Stimulated activated naive CD8-positive, alpha-beta T cell treated with anti-CD3 and anti-CD28 coated beads, Interleukin-15, amount 100 ng/mL, for 72 hours (primary cell): ENCODE results near the gene FERMT1.
A peak's percentile ranks its signal among the peaks of the same experiment; 100 is the strongest.

Experiments
- ATAC-seq: fragments of 150-1000 bp; cut with Tn5 transposase; 2 replicates; pipeline ENCODE4 v1.10.0; 2021; ENCODE audit warnings: mild to moderate bottlenecking, moderate library complexity
- DNase-seq, 2 donors: peaks; one replicate each; pipeline ENCODE4 v3.0.0; 2021 to 2022
- H3K27ac Mint-ChIP-seq, 2 donors: one replicate each; pipeline ENCODE4 v1.8.0; 2022; ENCODE audit warnings: mild to moderate bottlenecking in 2 of 2, mixed read lengths in 2 of 2, moderate library complexity in 2 of 2
- H3K27me3 Mint-ChIP-seq: one replicate; pipeline ENCODE4 v1.8.0; 2022; ENCODE audit warnings: mixed read lengths
- H3K4me1 Mint-ChIP-seq: one replicate; pipeline ENCODE4 v1.8.0; 2022; ENCODE audit warnings: mild to moderate bottlenecking, mixed read lengths
- H3K4me3 Mint-ChIP-seq, 2 donors: one replicate each; pipeline ENCODE4 v1.8.0; 2022; ENCODE audit warnings: mild to moderate bottlenecking in 2 of 2, mixed read lengths in 2 of 2, moderate library complexity in 1 of 2
- H3K9me3 Mint-ChIP-seq, 2 donors: one replicate each; pipeline ENCODE4 v1.8.0; 2022; ENCODE audit warnings: mixed read lengths in 2 of 2

Gene FERMT1, protein sequence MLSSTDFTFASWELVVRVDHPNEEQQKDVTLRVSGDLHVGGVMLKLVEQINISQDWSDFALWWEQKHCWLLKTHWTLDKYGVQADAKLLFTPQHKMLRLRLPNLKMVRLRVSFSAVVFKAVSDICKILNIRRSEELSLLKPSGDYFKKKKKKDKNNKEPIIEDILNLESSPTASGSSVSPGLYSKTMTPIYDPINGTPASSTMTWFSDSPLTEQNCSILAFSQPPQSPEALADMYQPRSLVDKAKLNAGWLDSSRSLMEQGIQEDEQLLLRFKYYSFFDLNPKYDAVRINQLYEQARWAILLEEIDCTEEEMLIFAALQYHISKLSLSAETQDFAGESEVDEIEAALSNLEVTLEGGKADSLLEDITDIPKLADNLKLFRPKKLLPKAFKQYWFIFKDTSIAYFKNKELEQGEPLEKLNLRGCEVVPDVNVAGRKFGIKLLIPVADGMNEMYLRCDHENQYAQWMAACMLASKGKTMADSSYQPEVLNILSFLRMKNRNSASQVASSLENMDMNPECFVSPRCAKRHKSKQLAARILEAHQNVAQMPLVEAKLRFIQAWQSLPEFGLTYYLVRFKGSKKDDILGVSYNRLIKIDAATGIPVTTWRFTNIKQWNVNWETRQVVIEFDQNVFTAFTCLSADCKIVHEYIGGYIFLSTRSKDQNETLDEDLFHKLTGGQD

DNA sequence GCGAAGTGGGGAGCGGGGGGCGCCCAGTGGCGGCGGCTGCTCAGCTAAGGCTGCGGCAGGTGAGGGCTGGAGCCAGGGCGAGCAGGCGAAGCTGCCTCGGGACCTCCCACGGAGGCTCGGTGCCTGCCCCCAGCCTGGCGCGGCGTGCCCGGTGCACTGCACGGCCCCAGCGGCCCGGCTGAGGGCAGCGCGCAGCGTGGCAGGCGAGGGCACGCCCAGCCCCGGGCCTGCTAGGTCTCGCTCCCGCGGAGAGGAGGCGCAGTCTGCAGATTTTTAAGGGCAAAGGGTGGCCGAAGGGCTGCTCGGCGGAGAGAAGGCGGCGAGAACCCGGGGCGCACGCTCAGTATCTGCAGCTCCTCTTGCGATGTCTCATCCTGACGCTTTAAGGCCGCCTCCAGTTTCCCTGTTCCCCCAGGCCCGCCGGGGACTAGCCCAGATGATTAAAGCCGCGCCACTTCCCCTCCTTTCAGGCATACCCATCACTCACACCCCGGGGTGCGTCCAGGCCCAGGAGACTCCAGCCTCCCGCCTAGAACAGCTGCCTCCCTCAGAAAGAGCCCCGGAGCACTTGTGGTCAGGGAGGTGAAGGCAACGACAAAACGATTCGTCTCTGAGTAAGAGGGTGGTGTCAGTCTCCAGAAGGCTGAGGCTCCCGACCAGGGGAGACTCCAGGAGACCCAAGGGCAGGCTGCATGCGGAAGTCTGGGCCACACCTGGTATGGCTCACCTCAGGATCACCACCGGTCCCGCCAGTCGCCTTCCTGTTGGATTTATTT lies at the start of gene FERMT1:
Gene FERMT1, minus strand, starts transcription at position 158 of the 776 bp plus-strand sequence. CDS start 3,476 bp downstream, outside the sequence.
- Mint-ChIP-seq H3K4me1 (peaks cover 15% of the 10 kb centered on the region), H3K27ac (no peak within 1 kb of the TSS), H3K9me3 (no peaks in the 10 kb centered on the region), H3K27me3 (peaks cover 63% of the 10 kb centered on the region), H3K4me3 (peak within 1 kb of the TSS; percentile 74 to 80)
- ATAC-seq = peak; percentile 87
- peak; percentile 32 to 34 for DNase-seq

DNA sequence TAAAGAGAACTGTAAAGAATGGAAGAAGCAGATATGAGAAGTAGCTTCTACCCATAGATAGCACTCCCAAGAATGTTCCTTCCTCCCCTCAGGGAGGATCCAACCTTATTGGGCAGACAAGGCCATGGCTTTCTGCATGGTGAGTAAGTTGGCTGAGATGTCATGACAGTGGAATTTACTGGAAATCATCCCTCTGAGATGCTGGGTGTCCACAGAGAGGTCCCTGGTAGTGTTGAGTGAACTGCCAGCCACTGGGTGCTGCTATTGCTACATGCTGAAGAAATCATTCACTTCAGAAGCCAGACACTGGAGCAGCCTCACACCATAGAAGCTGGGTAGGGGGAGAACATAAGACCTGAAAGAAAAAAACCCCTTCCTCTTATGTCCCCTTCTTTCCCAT lies 46.4 kb upstream of the FERMT1 start:
- no peak for ATAC-seq
- no peak for DNase-seq
- Mint-ChIP-seq H3K27ac (no peak overlapping the region), H3K4me3 (no peak overlapping the region), H3K9me3 (peaks cover 0 to 11% of the 10 kb centered on the region in 2 donors), H3K27me3 (no peaks in the 10 kb centered on the region), H3K4me1 (no peaks in the 10 kb centered on the region)

DNA sequence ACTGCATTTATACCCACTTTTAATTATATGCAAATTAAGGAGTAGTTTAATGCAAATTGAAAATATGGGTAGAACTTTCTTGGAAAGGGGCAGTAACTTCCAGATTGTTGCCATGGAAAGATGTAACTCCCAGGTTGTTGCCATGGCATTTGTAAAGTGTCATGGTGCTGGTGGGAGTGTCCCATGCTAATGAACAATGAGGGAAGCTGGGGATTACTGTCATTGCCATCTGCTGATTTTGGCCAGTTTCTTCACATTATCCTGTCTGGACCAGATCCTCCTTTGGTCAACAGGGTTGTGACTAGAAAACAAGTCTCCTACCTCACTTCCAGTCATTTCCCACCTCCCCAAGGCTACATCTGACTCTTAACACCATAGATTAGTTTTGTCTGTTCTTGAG lies 45.4 kb upstream of the FERMT1 start:
- H3K27ac Mint-ChIP-seq = no peak overlapping the region
- H3K27me3 Mint-ChIP-seq = no peaks in the 10 kb centered on the region
- ATAC-seq (no peak), DNase-seq (no peak)
- H3K9me3 Mint-ChIP-seq = peaks cover 0 to 11% of the 10 kb centered on the region in 2 donors
- H3K4me3 Mint-ChIP-seq = no peak overlapping the region
- no peaks in the 10 kb centered on the region for H3K4me1 Mint-ChIP-seq

DNA sequence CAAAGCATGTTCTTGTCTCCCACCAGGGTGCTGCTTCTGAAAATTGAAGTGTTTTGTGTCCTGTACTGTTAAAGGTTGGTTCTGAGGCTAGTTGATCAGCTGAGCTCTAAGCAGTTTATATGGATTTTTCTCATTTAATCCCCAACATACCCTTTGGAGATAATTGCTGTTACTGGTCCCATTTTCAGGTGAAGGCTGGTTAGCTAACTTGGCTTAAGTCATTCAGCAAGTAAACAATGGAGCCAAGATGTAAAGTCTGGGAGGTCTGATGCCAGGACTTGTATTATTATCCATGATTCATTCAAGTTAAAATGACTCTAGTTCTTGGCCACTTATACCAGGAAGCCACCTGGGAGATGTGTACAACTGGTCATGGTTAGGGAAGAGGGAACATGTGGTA lies 42.5 kb upstream of the FERMT1 start:
- no peak for ATAC-seq
- H3K4me1 Mint-ChIP-seq = no peaks in the 10 kb centered on the region
- H3K9me3 Mint-ChIP-seq = peaks cover 0 to 6% of the 10 kb centered on the region in 2 donors
- no peak overlapping the region for H3K27ac Mint-ChIP-seq
- peaks cover 15% of the 10 kb centered on the region for H3K27me3 Mint-ChIP-seq
- DNase-seq = no peak
- no peak overlapping the region for H3K4me3 Mint-ChIP-seq

DNA sequence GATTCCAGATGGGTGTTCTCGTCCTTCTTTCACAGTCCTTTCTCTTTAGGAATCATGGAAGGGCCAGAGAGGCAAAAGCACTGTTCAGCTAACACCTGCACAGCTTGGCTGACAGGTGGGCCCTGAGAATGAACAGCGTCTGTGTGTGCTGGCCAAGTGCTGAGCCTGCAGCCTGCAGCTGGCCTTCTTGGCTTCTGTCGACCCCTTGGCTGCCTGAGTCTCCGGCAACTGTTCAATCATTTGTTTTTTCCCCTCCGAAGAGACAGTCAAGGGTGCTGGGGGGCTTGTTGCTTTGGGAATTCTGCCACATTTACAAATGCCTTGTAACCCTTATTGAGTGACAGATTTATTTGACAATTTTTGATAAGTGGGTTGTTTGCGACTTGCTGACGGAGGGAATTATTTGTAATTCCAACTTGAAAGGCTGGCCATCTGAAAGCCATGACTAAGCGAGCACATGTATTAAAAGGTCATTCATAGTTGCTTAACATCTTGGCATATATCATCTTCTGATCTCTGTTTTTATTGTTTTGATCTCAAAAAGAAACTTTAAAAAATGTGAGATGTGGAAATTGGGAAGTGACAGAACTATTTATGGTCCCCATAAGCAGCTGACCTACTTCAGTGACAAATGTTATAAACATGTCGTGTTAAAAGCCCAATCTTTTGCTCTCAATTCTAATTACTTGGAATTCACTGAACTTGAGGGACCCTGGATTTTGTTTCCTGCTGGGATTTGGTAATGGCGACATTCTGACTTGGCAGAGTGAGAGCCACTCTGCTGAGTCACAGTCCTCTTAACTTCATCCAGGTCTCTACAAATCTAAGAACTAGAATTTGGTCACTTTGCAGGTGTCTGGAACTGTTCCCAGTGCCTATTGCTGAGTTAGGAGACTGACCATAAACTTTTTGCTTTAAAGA lies 41.9 kb upstream of the FERMT1 start:
- no peak overlapping the region for H3K27ac Mint-ChIP-seq
- H3K4me1 Mint-ChIP-seq = no peaks in the 10 kb centered on the region
- no peak overlapping the region for H3K4me3 Mint-ChIP-seq
- peaks cover 0 to 9% of the 10 kb centered on the region in 2 donors for H3K9me3 Mint-ChIP-seq
- ATAC-seq = no peak
- H3K27me3 Mint-ChIP-seq = peaks cover 18% of the 10 kb centered on the region
- DNase-seq = no peak

DNA sequence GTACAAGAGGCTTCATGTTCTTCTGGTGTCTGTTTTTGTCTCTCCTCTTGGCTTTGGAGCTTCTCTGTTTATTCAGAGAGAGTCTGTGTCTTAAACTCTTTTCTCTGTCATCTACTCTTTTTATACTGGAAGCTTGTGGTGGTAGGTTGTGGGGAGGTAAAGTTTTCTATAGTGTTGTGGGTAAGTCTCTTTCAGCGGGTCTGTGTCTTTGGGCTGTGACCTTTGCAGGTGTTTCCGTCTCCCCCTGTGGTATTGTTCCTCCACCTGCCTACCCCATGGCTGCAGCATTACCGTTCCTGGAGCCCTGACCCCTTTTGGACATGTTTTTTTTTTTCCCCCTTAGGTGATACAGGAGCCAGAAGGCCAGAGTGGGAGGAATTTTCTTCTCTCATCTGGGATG lies 37.9 kb upstream of the FERMT1 start:
- ATAC-seq = no peak
- Mint-ChIP-seq H3K27ac (no peak overlapping the region), H3K9me3 (peaks cover 18 to 30% of the 10 kb centered on the region in 2 donors)

DNA sequence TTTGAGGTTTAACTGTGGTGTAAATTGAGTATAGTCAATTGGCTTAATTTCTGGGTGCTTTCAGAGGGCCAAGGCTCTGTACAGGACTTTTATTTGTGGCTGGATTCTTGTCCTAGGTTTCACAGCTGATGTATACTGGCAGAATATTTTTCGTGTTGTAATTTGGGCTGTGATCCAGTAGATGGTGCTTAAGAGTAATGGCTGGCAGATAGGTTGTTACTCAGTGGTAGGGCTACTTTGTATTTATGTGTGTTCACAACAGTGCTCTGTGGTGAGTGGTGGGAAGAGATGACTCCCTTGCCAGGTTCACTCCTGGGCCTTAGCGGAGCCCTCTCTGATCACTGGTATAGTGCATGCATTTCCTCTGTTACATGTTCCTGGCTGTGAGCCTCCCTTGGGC lies 34.5 kb upstream of the FERMT1 start:
- Mint-ChIP-seq H3K4me3 (no peak overlapping the region), H3K4me1 (no peaks in the 10 kb centered on the region), H3K27me3 (peaks cover 45% of the 10 kb centered on the region), H3K27ac (no peak overlapping the region), H3K9me3 (peaks cover 18 to 38% of the 10 kb centered on the region in 2 donors)
- ATAC-seq (no peak), DNase-seq (no peak)

More for the DNA sequence above, 37.9 kb upstream of the FERMT1 start:
- no peaks in the 10 kb centered on the region for H3K4me1 Mint-ChIP-seq
- H3K4me3 Mint-ChIP-seq = no peak overlapping the region
- peaks cover 27% of the 10 kb centered on the region for H3K27me3 Mint-ChIP-seq
- no peak for DNase-seq

DNA sequence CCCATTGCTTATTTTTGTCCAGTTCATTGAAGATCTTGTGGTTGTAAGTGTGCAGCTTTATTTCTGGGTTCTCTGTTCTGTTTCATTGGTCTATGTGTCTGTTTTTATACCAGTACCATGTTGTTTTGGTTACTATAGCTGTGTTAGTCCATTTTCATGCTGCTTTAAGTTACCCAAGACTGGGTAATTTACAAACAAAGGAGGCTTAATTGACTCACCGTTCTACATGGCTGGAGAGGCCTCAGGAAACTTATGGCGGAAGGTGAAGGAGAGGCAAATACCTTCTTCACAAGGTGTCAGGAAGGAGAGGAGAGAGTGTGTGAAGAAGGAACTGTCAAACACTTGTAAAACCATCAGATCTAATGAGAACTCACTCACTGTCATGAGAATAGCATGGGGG lies 29.9 kb upstream of the FERMT1 start:
- ATAC-seq = no peak
- no peak overlapping the region for H3K4me3 Mint-ChIP-seq
- peaks cover 13 to 23% of the 10 kb centered on the region in 2 donors for H3K9me3 Mint-ChIP-seq
- no peak overlapping the region for H3K27ac Mint-ChIP-seq
- no peak for DNase-seq
- peaks cover 34% of the 10 kb centered on the region for H3K27me3 Mint-ChIP-seq
- no peaks in the 10 kb centered on the region for H3K4me1 Mint-ChIP-seq

DNA sequence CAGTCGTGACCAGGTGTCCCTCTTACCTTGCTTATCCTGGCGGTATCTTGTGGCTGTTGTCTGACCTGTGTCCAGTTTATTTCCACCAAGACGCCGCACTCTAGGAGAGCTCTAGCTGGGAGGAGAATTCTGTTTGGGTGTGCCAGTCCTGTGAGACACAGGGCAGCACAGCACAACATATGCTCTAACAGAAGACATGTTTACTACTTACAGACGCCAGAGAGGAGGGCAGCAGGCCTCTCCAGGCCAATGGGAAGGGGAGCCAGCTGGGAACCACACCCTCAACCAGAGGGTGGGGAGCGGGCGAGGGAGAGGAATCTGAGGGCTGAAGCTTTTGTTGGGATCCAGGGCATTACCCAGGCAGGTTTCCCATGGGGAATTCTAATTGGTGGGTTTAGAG lies 25.2 kb upstream of the FERMT1 start:
- no peak for ATAC-seq
- H3K4me3 Mint-ChIP-seq = no peak overlapping the region
- H3K27me3 Mint-ChIP-seq = peaks cover 14% of the 10 kb centered on the region
- no peaks in the 10 kb centered on the region for H3K4me1 Mint-ChIP-seq
- DNase-seq = no peak
- H3K9me3 Mint-ChIP-seq = no peaks in the 10 kb centered on the region
- peak overlapping the region in 1 of 2 donors; percentile 22 for H3K27ac Mint-ChIP-seq

DNA sequence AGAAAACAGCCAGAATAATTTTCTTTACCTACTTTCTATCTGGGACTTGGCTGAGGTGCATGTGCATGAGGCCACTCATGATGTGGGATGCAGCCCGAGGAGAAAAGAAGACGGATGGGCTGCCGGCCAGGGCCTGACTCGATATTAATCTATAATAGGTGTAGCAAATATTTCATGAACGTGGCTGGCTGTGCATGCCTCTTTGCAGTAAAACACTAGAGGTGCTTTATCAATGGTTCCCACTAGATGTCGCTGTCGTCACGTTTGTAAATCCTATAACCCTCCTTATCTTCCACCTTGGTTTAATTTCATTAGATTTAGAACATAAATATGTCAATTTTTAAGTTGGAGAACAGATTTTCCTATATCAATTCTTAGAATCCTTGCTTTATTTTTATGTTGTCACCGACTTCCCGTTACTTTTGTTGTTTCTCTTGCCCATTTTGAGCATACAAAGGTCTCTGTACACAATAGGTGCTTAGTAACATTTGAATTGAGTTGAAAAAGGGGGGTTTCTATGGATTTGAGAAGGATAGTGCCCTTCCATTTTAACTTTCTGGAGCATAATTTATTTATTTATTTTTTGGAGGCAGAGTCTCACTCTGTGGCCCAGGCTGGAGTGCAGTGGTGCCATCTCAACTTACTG lies 19.6 kb upstream of the FERMT1 start:
- ATAC-seq (peak; percentile 45), DNase-seq (peak; percentile 29 to 34)
- no peak overlapping the region for H3K4me3 Mint-ChIP-seq
- H3K9me3 Mint-ChIP-seq = no peaks in the 10 kb centered on the region
- no peak overlapping the region for H3K27ac Mint-ChIP-seq
- no peaks in the 10 kb centered on the region for H3K4me1 Mint-ChIP-seq
- H3K27me3 Mint-ChIP-seq = peaks cover 24% of the 10 kb centered on the region

DNA sequence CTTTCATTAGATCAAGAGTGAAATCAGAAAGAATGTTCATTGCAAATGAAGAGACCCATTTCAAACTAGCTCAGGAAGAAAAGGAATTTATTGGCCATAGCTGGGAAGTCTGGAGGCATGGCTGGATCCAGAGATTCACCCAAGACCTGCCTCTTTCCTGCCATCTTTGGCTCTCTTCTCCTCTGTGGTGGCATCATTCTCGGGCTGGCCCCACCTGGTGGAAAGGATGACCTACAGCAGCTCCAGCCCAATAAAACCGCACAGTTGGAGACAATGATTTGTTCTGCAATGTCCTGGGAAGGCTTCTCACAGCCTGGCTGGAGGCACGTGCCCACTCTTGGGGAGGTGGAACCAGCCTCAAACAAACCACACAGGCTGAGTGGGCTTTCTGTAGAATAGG lies 18.1 kb upstream of the FERMT1 start:
- ATAC-seq (peak; percentile 56), DNase-seq (no peak)
- H3K27me3 Mint-ChIP-seq = peaks cover 36% of the 10 kb centered on the region
- H3K4me1 Mint-ChIP-seq = no peaks in the 10 kb centered on the region
- no peaks in the 10 kb centered on the region for H3K9me3 Mint-ChIP-seq
- H3K27ac Mint-ChIP-seq = peak overlapping the region in 1 of 2 donors; percentile 60
- no peak overlapping the region for H3K4me3 Mint-ChIP-seq

DNA sequence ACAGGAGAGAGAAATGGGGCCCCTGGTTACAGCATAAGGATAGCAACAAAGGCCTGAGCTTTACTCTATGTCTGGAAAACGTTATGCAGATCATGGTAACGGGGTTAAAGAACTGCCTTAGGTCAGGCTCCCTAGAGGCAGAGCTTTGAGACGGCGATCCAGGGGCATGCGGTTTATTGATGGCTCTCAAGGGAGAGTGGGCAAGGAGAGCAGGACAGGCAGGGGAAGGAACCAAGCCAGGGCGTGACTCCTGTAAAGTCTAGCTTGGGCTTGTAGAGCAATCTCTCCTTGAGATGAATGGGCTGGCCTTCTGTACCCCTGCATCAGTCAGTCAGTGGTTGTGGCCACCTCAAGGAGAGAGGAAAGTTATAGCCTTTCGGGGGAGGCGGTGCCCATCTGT lies 12.5 kb upstream of the FERMT1 start:
- no peak for ATAC-seq
- H3K9me3 Mint-ChIP-seq = no peaks in the 10 kb centered on the region
- H3K4me1 Mint-ChIP-seq = no peaks in the 10 kb centered on the region
- no peak for DNase-seq
- H3K4me3 Mint-ChIP-seq = no peak overlapping the region
- no peak overlapping the region for H3K27ac Mint-ChIP-seq
- peaks cover 32% of the 10 kb centered on the region for H3K27me3 Mint-ChIP-seq

DNA sequence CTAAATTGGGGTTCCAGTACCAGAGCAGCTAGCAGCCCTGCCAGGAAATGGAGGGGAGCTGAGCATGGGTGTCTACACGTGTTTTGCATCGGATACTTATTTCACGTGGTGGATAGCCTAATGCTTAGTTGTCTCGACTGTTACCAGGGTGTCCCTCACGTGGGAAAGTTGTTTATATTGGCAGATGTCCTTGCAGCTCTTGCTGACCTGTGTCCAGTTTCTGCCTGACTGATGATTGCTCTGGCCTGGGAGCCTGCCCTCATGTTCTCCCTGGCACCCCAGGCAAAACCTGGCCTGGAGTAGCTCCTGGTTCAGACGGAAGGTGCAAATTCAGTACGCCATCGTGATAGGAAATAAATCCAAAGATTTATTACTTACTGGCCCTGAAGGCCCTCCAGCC lies 11.8 kb upstream of the FERMT1 start:
- Mint-ChIP-seq H3K27me3 (peaks cover 32% of the 10 kb centered on the region), H3K27ac (no peak overlapping the region)
- no peak for ATAC-seq

DNA sequence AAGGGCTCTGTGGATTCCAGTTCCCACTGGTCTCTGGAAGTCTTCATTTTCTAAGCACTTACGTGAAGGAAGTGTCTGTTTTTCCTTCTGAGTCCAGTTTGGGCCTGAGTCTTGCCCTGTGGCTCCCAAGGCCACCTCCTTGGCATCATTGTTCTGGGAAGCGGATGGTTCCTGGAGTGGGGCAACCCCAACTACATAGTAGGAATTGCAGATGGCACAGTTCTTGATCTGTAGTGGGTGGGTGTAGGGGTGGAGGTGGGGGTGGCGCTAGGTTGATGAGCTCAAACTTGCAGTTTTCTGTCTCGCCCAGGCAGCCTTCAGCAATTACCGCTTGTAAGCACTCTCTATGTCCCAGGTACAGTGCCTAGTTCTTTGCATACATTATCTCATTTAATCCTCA lies 7.2 kb upstream of the FERMT1 start:
- DNase-seq (no peak), ATAC-seq (no peak)
- Mint-ChIP-seq H3K4me3 (no peak overlapping the region), H3K27me3 (peaks cover 25% of the 10 kb centered on the region), H3K9me3 (no peaks in the 10 kb centered on the region), H3K4me1 (no peaks in the 10 kb centered on the region), H3K27ac (no peak overlapping the region)

More for the DNA sequence above, 11.8 kb upstream of the FERMT1 start:
- H3K9me3 Mint-ChIP-seq = no peaks in the 10 kb centered on the region
- DNase-seq = no peak
- H3K4me3 Mint-ChIP-seq = no peak overlapping the region
- no peaks in the 10 kb centered on the region for H3K4me1 Mint-ChIP-seq
